NCI-H526 treated with DMSO at 0.1 percent for 48 hours (cell line): ENCODE results near the gene PKN2.
"Not testable (repeated sequence)": the region's sequence is repeated elsewhere in the genome, so short reads cannot be mapped to it uniquely, and the experiment has no call there.

ENCODE experiments used
- DNase-seq: peaks from one replicate; lab custom pipeline; 2025; lab: John Stamatoyannopoulos, UW

The PKN2 gene

GRCh38 chr1:88680471-88680870 lies 3.6 kb upstream of the PKN2 start:
- DNase-seq: no peak

DNA sequence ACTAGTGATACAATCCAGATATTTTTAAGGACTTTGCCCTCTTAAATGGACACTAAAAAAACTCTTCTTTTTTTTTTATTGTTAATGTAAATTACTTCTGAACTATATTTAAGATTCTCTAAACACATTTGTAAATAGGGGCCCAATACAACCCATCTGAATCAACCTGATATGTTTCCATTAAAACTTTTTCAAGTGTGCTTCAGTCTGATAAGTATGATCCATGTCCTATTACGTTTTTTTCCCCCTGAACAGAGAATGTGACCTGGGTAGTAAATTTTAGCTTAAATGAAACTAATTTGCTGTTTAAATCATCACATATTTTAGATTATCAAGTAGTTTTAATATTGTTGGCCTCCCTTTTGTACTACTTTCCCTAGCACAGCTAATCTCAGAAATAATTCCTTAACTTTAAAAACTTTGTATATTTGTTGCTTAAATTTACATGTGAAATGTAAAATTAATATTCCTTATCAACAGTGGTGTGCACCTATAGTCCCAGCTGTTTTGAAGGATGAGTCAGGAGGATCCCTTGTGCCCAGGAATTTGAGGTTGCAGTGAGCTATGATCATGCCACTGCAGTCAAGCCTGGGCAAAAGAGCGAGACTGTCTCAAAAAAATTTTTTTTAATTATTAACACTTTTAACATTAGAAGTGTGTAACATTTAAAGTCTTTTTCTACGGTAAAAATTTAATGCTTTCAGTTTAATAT lies 3.0 kb upstream of the PKN2 start:
- no peak for DNase-seq

- DNase-seq: peak; percentile 64
Measured at GRCh38 chr1:88684482-88685258, 597 bp downstream of the PKN2 start.

DNA sequence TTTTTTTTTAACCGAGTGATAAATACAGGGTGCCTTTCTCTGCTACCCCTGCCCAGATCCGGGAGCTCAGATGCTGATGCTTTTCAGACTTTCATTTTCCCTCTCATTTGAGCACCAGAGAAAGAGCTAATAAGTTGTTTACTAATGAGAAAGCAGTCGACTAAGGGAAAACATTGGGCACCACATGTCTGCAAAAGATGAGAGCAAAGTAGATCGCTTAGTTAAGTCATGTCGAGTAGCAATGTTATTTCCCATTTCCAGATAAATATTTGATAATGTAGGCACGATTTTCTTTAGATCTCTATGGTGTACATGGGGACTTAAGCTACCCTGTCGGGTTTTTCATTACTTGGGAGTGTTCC lies 1.2 kb downstream of the PKN2 start:
- DNase-seq: no peak

DNA sequence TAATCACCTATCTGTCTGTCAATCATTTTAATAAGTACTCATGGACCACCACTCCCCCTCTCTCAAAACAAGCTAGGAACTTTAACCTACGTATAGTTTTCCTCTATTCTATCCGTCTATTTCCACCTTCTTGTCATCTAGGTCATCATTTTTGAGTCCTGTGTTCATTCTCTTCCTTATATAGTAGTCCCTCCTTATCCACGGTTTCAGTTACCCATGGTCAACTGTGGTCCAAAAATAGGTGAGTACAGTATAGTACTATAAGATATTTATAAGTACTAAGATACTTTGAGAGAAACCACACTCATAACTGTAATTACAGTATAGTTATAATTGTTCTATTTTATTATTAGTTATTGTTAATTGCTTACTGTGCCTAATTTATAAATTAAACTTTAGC lies 7.5 kb downstream of the PKN2 start:
- no peak for DNase-seq

GRCh38 chr1:88695781-88696180 lies 11.7 kb downstream of the PKN2 start:
- no peak for DNase-seq

DNA sequence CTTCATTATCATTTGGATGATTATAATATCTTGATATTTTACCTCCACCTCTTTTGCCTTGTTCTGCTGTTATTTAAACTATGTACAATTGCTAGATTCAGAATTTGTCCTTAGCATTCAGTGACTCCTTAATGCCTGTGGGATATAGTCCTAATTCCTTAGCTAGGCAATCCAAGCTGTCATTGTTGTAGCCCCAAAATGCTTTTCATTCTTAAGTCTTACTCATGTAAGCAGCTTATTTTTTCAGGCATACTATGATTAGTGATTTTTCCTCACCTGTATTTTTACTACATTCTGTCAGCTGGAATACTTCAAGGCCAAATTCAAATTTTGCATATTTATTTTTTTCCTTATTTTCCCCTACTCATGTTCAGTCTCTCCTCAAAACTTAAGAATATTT lies 13.4 kb downstream of the PKN2 start:
- DNase-seq: no peak

GRCh38 chr1:88698140-88698539 lies 14.1 kb downstream of the PKN2 start:
- no peak for DNase-seq

DNA sequence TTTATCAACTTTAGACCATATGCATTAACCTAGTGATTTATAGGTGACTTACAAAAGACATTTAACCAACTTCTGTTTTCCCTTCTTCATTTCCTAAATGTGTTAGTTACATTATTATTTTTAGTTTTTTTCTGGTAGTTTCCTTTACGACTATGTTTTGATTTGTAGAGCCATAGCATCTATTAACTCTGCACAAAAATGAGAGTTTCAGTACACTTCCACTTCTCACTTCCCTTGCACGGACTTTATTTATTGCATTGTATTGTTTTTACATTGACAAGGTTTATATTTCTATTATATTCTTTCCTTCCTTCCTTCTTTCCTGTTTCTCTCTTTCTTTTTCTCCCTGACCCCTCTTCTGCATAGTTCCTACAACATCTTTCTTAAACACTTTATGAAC lies 14.7 kb downstream of the PKN2 start:
- no peak for DNase-seq

DNA sequence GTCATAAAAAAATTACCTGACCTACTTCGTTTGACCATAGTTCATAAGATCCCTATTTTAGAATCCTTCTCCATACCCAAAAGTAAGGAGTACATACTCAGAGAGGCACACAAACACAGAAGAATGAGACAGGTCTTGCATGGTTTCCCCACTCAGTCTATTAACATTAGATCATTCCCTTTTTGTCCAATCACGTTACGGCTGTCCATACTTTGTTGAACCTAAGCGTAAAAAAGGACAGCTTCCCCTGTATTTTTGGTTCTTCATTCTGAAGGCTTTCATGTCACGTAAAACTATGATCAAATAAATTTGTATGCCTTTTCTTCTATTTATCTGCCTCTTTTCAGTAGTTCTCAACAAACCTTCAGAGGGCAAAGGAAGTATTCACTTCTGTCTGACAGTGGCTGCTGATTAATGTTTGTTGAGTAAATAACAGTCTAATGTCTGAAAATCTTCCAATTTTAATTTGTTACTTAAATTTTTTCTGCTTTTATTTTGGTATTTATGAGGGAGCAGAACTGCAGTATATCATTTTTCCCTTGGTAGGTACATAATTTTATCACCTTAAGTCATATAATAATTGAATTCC lies 16.4 kb downstream of the PKN2 start:
- no peak for DNase-seq

GRCh38 chr1:88701275-88701674 lies 17.2 kb downstream of the PKN2 start:
- no peak for DNase-seq

DNA sequence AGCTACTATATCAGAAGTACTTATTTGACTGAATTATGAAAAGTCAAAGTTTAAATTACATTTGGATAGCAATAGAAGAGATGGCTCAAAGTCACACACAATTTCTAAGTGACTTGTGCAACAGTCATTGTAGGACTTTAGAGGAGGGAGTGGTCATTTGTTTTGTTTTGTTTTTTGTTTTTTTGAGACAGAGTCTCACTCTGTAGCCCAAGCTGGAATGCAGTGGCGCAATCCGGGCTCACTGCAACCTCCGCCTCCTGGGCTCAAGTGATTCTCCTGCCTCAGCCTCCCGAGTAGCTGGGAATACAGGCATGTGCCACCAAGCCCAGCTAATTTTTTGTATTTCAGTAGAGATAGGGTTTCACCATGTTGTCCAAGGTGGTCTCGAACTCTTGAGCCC lies 17.7 kb downstream of the PKN2 start:
- DNase-seq: not testable (repeated sequence)

DNA sequence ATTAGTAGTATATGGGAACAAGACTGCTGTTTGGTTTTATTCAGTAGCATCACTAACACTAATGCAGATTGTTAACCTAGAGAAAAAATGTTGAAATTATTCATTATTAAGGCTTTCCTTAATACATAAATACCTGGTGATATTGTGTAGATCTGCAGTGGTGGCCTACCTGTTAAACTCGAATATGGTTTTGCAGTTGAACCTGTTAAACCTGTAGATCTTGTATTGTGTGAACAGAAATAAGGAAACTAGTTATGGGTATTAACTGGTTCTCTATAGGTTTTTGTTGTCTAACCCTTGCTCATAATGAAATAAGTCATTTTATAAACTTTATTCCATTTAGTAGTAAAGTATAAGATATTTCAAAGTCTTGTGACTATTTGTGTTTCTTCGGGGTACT lies 23.9 kb downstream of the PKN2 start:
- no peak for DNase-seq

DNA sequence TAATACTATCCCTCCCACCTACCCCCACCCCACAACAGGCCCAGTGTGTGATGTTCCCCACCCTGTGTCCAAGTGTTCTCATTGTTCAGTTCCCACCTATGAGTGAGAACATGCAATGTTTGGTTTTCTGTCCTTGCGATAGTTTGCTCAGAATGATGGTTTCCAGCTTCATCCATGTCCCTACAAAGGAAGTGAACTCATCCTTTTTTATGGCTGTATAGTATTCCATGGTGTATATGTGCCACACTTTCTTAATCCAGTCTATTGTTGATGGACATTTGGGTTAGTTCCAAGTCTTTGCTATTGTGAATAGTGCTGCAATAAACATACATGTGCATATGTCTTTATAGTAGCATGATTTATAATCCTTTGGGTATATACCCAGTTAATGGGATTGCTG lies 28.8 kb downstream of the PKN2 start:
- not testable (repeated sequence) for DNase-seq

- not testable (repeated sequence) for DNase-seq
Measured at GRCh38 chr1:88716571-88716970, 32.5 kb downstream of the PKN2 start.

DNA sequence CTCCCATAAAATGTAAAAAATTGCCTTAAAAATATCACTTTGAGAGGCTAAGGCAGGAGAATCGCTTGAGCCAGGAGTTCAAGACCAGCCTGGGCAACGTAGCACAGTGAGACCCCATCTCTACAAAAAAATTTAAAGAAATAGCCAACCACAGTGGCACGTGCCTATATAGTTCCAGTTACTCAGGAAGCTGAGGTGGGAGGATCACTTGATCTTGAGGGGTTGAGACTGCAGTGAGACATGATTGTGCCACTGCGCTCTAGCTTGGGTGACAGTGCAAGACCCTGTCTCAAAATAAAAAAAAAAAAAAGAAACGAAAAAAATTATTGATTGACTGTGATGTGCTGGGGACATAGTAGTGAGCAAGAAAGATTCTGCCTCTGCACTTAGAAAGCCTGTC lies 38.4 kb downstream of the PKN2 start:
- DNase-seq: no peak

GRCh38 chr1:88726697-88727096 lies 42.6 kb downstream of the PKN2 start:
- no peak for DNase-seq

DNA sequence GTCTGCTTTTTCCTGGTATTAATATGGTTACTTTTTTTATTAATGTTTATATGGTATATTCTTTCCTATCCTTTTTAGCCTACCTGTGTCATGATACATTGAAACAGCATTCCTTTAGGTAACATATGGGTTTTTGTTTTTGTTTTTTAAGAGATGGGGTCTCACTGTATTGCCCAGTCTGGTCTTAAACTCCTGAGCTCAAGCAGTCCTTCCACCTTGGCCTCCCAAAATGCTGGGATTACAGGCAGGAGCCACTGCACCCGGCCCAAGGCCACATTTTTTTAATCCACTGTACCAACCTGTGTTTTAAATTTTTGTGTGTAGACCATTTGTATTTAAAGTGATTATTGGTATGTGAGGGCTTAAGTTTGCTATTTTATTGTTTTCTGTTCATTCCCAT lies 43.1 kb downstream of the PKN2 start:
- DNase-seq: no peak

GRCh38 chr1:88729297-88729696 lies 45.2 kb downstream of the PKN2 start:
- DNase-seq: no peak

DNA sequence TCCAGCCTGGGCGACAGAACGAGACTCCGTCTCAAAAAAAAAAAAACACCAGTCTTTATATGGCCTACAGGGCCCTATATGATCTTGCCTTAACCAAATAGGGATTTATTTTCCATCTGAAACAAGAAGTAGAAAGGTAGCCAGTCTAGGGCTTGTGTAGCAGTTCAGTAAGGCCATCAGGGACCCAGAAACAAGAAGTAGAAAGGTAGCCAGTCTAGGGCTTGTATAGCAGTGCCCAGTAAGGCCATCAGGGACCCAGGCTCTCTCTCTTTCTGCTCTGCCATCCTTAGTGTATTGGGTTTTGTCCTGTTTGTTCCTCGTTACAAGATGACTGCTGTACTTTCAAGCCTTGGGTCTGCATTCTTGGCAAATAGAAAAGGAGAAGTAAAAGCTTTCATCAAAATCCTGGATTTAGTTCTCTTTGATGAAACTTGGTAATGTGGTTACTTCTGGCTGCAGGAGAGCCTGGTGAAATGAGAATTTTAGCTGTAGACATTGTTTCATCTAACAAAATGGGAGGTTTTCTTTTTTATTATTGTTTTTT lies 46.1 kb downstream of the PKN2 start:
- DNase-seq: no peak

DNA sequence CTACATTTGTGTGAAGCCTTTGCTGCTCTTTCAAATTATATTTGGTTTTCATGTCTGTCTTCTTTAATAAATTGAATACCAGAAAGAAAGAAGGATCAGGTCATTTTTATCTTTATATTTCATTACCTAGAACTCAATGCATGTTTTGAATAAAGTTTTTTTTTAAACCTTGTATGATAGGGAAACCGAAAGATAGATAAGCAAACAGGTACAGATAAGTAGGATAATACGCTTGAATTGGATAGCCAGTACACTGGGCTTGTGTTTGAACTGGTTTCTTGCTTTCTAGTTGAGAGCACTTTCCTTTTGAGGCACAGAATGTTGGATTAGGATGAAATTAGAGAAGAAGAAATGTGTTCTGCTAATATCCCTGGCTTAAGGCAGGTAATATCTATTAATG lies 46.9 kb downstream of the PKN2 start:
- DNase-seq: no peak

GRCh38 chr1:88731475-88732269 lies 47.6 kb downstream of the PKN2 start:
- no peak for DNase-seq
